Measurements from ENCODE around the gene SP7.
"Not testable (repeated sequence)": the region's sequence is repeated elsewhere in the genome, so short reads cannot be mapped to it uniquely, and the experiment has no call there.

Gene SP7

DNA sequence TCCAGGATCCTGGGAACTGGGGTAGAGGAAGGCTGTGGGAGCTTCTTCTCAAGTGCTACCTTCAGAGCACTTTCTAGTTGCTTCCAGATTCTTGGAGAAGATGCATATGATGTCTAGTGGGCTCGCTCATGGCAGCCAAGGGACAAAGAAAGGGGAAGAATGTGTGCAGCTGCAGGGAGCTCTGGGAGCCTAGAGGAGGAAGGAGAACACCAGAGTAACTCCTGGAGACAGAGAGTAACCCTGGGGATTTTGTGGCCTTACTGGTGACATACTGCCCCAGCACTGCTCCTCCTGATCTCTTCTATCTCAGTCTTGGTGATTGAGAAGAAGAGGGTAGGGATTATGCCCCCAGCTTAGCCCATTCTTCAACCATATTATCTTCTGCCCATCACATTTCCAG, 10.3 kb upstream of the SP7 start:
- no peak for DNase-seq (ENCODE audit: low read depth)

- DNase-seq (ENCODE audit: low read depth), result no peak
Measured at GRCh38 chr12:53345486-53346188, 9.5 kb upstream of the SP7 start.

- DNase-seq (ENCODE audit: low read depth), result peak; percentile 58
Measured at GRCh38 chr12:53344824-53345485, 8.8 kb upstream of the SP7 start.

- DNase-seq (ENCODE audit: low read depth), result no peak
Measured at GRCh38 chr12:53344487-53344823, 8.3 kb upstream of the SP7 start.

DNA sequence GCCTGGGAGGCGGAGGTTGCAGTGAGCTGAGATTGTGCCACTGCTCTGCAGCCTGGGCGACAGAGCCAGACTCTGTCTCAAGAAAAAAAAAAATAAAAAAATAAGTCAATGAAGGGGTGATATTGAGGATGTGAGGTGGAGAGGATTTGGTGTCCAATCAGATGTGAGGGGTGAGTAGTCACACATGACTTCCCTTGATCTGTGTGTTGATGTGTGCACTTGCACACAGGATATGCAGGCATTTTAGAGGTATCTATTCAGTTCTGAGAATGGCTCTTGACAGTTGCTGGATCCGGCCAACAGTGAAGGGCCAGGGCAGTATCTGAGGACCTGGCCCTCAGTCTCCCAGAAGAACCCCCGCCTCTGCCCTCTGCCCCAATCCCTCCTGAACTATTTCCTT, 7.8 kb upstream of the SP7 start:
- DNase-seq (ENCODE audit: low read depth), result no peak

GRCh38 chr12:53343449-53343848, 7.3 kb upstream of the SP7 start:
- no peak for DNase-seq (ENCODE audit: low read depth)

DNA sequence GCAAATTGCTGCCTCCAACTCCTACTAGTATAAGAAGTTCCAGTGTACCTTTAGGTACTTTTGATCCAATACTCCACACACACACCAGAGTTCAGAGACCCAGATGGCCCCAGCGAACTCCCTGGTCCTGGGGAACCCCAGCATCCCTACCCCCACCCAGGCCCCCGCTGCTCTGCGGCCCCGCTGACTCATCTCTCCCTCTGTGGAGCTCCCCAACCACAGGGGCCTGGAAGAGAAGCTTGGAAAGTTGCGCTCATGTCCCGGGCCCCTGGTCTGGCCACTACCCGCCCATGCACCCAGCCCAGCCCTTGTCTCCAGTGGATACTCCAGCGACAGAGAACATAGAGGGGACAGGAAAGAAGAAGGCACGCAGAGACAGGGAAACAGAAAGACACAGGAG, 4.2 kb upstream of the SP7 start:
- no peak for DNase-seq (ENCODE audit: low read depth)

GRCh38 chr12:53338916-53339315, 2.8 kb upstream of the SP7 start:
- no peak for DNase-seq (ENCODE audit: low read depth)

DNA sequence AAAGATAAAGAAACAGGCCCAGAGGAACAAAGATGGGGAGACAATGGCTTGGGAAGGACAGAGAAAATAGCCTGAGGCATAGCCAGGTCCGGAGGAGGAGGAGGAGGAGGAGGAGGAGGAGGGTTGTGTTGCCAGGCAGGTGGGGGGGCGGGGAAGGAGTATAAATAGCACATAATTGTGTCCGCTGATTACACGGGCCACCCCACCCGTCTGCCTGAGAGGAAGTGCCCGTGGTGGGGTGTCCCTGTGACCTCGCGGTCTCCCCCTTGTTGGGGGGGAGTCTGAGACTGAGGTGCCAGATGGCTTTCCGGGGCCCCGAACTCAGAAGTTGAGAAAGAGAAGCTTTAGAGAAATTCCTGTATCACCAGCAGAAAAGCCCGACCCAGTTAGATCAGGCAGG, 1.9 kb upstream of the SP7 start:
- no peak for DNase-seq (ENCODE audit: low read depth)

DNA sequence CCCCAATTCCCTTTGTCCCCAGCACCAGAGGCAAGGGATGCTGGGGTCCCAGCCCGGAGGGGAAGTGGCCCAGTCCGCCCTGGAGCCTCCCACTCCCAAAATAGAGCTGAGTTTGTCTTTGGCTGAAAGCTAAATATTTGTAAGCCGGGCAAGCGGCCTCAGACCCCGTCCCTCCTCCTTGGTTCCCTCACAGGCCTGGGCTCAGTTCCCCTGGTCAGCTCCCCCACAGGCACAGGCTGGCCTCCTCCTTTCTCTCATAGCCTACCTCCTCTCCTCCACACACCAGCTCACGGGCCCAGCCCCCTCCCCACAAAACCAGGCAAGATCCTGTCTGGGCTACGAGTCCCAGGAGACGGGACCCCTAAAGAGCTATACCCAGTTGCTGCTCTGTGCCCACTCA, 1.3 kb downstream of the SP7 start:
- no peak for DNase-seq (ENCODE audit: low read depth)

- DNase-seq (ENCODE audit: low read depth), result no peak
Measured at GRCh38 chr12:53333845-53334244, 2.3 kb downstream of the SP7 start.

GRCh38 chr12:53333289-53333688, 2.9 kb downstream of the SP7 start:
- DNase-seq (ENCODE audit: low read depth), result no peak

GRCh38 chr12:53332744-53333143, 3.4 kb downstream of the SP7 start:
- no peak for DNase-seq (ENCODE audit: low read depth)

GRCh38 chr12:53332339-53332738, 3.8 kb downstream of the SP7 start:
- not testable (repeated sequence) for DNase-seq (ENCODE audit: low read depth)

- DNase-seq (ENCODE audit: low read depth), result no peak
Measured at GRCh38 chr12:53330671-53331070, 5.5 kb downstream of the SP7 start.

GRCh38 chr12:53328043-53328435, 8.1 kb downstream of the SP7 start:
- no peak for DNase-seq (ENCODE audit: low read depth)

GRCh38 chr12:53327435-53328042, 8.6 kb downstream of the SP7 start:
- DNase-seq (ENCODE audit: low read depth), result no peak

GRCh38 chr12:53326460-53327185, 9.5 kb downstream of the SP7 start:
- no peak for DNase-seq (ENCODE audit: low read depth)

DNA sequence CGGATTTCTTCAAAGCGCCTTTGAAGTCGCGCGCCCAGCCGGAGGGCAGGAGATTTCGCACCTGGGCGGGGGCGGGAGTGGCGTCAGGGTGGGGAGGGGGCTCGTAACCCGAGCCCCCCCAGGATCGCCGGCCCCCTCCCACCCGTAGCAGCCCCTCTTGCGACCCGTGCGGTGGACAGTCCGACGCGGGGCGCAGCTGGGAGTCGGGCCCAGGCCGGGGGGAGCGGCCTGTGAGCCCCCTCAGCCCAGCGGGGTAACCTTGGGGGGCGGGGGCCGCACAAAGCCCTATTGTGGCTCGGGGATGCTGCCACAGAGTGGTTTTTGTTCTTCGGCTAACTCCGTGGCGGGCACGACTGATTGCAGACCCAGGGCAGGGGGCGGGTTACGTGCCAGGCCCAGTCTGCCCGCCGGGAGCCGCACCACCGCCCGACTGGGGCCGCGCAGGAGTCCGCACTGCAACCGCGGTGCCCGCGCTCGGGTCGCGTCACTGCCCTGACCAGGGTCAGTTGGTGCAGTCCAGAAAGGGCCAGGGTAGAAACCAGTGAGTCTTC, 10.6 kb downstream of the SP7 start:
- DNase-seq (ENCODE audit: low read depth), result no peak

DNA sequence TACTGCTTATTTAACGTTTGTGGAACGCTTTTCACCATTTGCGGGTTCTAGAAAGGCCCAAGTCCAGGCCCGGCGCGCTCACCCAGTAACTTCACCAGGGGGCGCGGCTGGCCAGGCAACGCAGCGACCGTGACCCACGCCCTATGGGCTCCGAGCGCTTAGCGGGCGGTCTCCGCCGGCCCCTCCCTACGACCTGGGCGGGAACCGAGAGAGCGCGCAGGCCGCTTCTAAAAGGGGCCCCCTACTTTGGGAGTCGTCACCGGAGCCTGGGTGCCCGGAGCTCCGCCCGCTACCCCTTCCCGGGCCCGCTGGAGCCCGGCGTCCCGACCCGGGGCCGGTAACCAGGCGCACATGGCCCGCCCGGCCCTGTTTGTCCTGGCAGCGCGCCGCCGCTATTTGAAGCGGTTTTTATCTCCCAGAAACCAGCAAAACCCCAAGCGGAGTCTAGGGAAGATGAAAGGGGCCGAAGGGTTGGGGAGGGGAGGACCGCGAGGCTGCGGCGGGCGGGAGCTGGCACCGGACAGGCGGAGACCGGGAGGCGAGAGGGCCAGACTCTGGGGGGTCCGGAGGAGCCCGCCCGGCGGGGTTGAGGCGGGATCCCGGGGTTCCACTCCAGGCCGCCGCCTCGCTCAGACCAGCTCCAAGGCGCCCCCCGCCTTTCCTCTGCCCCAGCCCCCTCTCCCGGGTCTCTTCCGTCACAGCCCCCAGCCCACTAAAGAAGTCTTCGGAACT, 11.2 kb downstream of the SP7 start:
- DNase-seq (ENCODE audit: low read depth), result peak; percentile 73

GRCh38 chr12:53324113-53324778, 11.9 kb downstream of the SP7 start:
- DNase-seq (ENCODE audit: low read depth), result peak; percentile 47
